Activated gamma-delta T cell treated with anti-CD3 and anti-CD28 coated beads, Interleukin-2, amount 50 U/mL, for 16 hours (primary cell): Measurements from ENCODE around the gene PLEKHD1.
"Not testable (repeated sequence)": the region's sequence is repeated elsewhere in the genome, so short reads cannot be mapped to it uniquely, and the experiment has no call there.

Source experiments
- DNase-seq: peaks from one replicate; pipeline ENCODE4 v3.0.0-alpha.2; 2020; ENCODE audit warnings: low read depth

PLEKHD1 gene

GRCh38 chr14:69481815-69482568 is 2.5 kb upstream of the PLEKHD1 start:
- DNase-seq = no peak

GRCh38 chr14:69483765-69484443 is 624 bp upstream of the PLEKHD1 start:
- DNase-seq = no peak

GRCh38 chr14:69485315-69485660 is 760 bp downstream of the PLEKHD1 start:
- DNase-seq = no peak

- DNase-seq = no peak
Observed at GRCh38 chr14:69485701-69486100, 1.2 kb downstream of the PLEKHD1 start.

GRCh38 chr14:69487226-69487625 is 2.7 kb downstream of the PLEKHD1 start:
- DNase-seq = no peak

- no peak for DNase-seq
Observed at GRCh38 chr14:69487771-69488170, 3.2 kb downstream of the PLEKHD1 start.

- DNase-seq = no peak
Observed at GRCh38 chr14:69489495-69489894, 5.0 kb downstream of the PLEKHD1 start.

GRCh38 chr14:69490219-69490918 is 5.8 kb downstream of the PLEKHD1 start:
- DNase-seq = no peak

GRCh38 chr14:69491193-69491592 is 6.7 kb downstream of the PLEKHD1 start:
- no peak for DNase-seq

GRCh38 chr14:69493038-69493437 is 8.5 kb downstream of the PLEKHD1 start:
- no peak for DNase-seq

GRCh38 chr14:69493791-69494190 is 9.3 kb downstream of the PLEKHD1 start:
- DNase-seq = no peak

GRCh38 chr14:69495341-69495921 is 10.9 kb downstream of the PLEKHD1 start:
- DNase-seq = no peak

GRCh38 chr14:69497866-69498265 is 13.3 kb downstream of the PLEKHD1 start:
- DNase-seq = not testable (repeated sequence)

- DNase-seq = not testable (repeated sequence)
Observed at GRCh38 chr14:69498286-69498685, 13.8 kb downstream of the PLEKHD1 start.

- DNase-seq = no peak
Observed at GRCh38 chr14:69499436-69499835, 14.9 kb downstream of the PLEKHD1 start.

- DNase-seq = no peak
Observed at GRCh38 chr14:69500096-69500495, 15.6 kb downstream of the PLEKHD1 start.

- no peak for DNase-seq
Observed at GRCh38 chr14:69500736-69501135, 16.2 kb downstream of the PLEKHD1 start.

GRCh38 chr14:69501423-69501838 is 16.9 kb downstream of the PLEKHD1 start:
- DNase-seq = no peak

- no peak for DNase-seq
Observed at GRCh38 chr14:69504775-69505174, 20.2 kb downstream of the PLEKHD1 start.

- DNase-seq = no peak
Observed at GRCh38 chr14:69505338-69506240, 21.1 kb downstream of the PLEKHD1 start.

- no peak for DNase-seq
Observed at GRCh38 chr14:69506241-69506595, 21.7 kb downstream of the PLEKHD1 start.
